GM10266 (cell line): Measurements from ENCODE around the gene RICTOR.

Source experiments
- DNase-seq: peaks from one replicate; pipeline ENCODE4 v3.0.0; 2012; ENCODE audit errors: extremely low spot score
- TF ChIP-seq, protein P1 (sequence below): IDR thresholded peaks from 2 replicates; pipeline ENCODE4 v1.5.1; 2012; ENCODE audit warnings: mild to moderate bottlenecking, low read depth; ENCODE audit not compliant: control insufficient read depth, insufficient read depth; ENCODE audit errors: missing control alignments

The RICTOR gene

DNA sequence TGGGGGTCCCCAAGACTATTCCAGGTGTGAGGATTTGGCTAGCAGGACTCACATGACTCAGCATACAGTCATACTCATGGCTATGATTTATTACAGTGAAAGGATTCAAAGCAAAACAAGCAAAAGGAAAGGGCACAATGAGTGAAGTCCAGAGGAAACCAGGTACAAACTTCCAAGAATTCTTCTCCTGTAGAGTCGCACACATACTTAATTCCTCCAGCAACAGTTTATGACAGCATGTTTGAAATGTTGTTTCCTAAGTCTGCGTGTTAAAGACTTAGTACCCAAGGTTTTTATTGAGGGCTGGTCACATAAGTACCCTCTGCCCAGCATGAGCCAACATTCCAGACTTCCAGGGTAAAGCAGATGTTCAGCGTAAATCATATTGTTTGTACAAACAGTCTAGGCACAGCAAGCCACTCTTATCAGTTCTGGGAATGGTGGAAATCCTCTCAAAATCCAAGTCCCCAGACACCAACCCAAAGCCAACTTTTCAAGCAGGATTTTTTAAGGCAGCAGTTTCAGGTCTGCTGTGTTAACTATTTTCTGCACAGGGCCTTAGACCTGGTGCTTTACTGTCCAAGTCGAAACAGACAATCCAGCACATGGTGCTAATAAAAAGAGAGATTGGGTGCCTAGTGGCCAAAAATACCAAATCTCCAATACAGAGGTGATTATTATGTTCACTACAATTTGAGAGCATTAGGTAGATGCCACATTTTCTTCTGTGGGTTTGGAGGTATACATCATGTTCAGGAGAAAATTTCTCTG is 18.6 kb upstream of the RICTOR start:
- TF ChIP-seq, protein P1, sequence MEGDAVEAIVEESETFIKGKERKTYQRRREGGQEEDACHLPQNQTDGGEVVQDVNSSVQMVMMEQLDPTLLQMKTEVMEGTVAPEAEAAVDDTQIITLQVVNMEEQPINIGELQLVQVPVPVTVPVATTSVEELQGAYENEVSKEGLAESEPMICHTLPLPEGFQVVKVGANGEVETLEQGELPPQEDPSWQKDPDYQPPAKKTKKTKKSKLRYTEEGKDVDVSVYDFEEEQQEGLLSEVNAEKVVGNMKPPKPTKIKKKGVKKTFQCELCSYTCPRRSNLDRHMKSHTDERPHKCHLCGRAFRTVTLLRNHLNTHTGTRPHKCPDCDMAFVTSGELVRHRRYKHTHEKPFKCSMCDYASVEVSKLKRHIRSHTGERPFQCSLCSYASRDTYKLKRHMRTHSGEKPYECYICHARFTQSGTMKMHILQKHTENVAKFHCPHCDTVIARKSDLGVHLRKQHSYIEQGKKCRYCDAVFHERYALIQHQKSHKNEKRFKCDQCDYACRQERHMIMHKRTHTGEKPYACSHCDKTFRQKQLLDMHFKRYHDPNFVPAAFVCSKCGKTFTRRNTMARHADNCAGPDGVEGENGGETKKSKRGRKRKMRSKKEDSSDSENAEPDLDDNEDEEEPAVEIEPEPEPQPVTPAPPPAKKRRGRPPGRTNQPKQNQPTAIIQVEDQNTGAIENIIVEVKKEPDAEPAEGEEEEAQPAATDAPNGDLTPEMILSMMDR, result no peak
- no peak for DNase-seq

DNA sequence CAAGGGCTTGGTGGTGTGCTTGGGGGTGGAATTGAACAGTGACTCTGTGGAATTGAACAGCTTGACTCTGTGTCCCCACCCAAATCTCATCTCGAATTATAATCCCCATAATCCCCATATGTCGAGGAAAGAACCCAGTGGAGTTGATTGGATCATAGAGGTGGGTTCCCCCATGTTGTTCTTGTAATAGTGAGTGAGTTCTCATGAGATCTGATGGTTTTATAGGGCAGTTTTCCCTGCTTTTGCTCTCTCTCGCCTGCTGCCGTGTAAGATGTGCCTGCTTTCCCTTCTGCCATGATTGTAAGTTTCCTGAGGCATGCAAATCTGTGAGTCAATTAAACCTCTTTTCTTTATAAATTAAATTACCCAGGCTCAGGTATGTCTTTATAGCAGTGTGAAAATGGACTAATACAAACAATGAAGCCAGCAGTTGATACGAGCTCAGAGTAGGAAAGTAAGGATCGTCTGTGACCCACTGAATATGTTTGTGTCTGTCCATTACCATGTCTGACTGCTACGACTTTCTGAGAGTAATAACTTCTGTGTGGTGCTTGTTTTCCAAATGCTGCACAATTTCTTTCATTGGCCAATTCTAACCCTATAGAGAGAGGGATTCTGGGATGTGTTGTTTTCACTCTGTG is 17.9 kb upstream of the RICTOR start:
- no peak for DNase-seq
- TF ChIP-seq, protein P1, result no peak

DNA sequence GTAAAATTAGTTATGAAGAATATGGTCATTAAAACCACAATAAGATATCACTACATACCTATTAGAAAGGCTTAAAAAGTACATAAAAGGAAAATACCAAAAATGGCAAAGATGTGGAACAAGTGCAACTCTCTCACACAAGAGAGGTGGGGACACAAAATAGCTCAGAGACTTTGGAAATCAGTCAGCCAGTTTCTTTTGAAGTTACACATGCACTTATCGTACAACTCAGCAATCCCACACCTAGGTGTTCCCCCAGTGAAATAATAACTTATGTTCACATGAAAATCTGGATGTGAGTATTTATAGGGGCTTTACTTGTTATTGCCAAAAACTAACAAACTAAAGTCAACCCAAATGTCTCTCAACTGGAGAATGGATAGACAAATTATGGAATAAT is 9.8 kb upstream of the RICTOR start:
- TF ChIP-seq, protein P1, result no peak
- DNase-seq, result no peak

DNA sequence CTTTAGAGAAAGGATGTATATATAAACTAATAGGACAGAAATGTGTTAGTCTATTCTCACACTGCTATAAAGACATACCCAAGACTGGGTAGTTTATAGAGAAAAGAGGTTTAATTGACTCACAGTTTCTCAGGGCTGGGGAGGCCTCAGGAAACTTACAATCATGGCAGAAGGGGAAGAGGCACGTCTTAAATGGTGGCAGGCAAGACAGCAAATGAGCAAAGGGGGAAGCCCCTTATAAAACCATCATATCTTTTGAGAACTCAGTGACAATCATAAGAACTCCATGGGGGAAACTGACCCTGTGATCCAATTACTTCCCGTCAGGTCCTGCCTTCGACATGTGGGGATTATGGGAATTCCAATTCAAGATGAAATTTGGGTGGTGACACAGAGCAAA is 8.8 kb upstream of the RICTOR start:
- DNase-seq, result no peak
- TF ChIP-seq, protein P1, result no peak

DNA sequence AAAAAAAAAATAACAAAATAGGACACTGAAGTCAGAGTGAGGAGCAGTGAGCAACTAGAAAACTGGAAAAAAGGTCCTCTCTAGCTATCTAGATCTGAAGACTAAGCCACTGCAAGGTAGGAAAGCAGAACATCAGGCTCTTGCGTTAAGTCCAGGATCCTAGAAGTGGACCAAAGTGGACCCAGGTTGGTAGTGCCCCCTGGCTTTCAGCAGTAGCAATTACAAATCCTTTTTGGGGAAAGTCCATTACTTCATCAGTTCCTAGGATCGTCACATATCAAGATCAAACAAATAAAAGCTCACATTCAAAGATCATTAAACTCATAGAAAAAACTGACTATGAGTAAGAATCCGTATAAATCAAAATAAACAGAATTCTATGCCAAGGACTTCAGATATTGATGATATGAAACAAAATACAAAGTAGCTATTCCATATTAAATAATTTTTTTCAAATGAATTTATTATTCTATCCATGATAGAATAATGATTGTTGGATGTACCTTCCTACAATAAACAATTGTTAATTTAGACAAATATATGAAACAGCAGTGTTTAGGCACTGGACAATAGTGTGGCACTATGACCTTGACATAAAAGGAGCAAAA is 6.5 kb upstream of the RICTOR start:
- TF ChIP-seq, protein P1, result peak; percentile 80
- peak; percentile 42 for DNase-seq

DNA sequence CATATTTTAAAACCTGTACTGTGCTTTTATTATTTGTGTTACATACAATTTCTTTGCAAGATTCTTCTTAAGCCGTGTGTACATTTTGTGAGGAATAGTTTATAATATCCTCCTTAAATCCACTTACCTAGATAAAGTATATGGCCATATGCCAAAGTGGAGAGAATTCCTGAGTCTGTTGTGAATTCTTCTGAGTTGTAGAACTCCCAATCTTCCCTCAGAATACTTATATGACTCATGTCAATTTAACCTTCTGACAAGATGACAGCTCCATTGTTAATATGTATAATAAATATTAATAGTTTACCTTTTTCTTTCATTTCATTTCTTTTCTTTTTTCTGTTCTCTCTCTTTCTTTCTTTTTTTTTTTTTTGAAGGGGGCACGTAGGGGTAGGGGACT is 6.0 kb upstream of the RICTOR start:
- DNase-seq, result no peak
- TF ChIP-seq, protein P1, result no peak

DNA sequence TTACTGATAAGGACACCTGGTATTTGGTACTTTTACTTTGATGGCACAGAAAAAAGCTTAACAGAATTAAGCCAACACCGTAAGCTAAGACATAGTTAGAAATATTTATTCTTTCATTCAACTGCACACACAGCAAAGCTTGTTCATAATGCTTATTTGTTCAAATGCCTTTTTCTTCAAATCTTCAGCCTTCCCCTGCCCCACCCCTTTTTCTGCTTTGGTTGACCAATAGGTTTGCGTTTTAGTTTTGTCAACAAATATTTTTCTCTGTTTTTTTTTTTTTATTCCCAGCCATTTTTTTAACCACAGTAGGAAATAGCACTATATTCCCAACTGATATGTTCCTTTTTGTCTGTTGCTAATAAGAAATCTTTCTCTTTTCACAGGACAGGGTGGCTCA is 4.9 kb upstream of the RICTOR start:
- TF ChIP-seq, protein P1, result no peak
- DNase-seq, result no peak
